Upper lobe of left lung (tissue), 6 donors: ENCODE results near the gene ADARB1. TPM values are rescaled to one million over a fixed set of nuclear protein-coding genes. Genes with fewer than 3 reads are reported as not detected.

Experiments
- ATAC-seq, 2 donors: fragments of 200-7000 bp; cut with Tn5 transposase; one replicate each; pipeline ENCODE4 v1.9.1; 2022; ENCODE audit warnings: mild to moderate bottlenecking in 2 of 2, moderate library complexity in 2 of 2; ENCODE audit not compliant: low FRiP score in 2 of 2
- DNase-seq, 2 donors: peaks; one replicate each; pipeline ENCODE4 v3.0.0-alpha.2; 2019 to 2020
- H3K27ac ChIP-seq, 4 donors: fragments of 200-600 bp; sonication (generic); one replicate each; pipeline ENCODE4 v1.5.1; 2016 to 2019
- H3K27me3 ChIP-seq, 4 donors: fragments of 200-600 bp; sonication (generic); one replicate each; pipeline ENCODE4 v1.5.1; 2017 to 2019
- H3K36me3 ChIP-seq, 4 donors: fragments of 200-600 bp; sonication (generic); one replicate each; pipeline ENCODE4 v1.5.1; 2016 to 2019
- H3K4me1 ChIP-seq, 4 donors: fragments of 200-600 bp; sonication (generic); one replicate each; pipeline ENCODE4 v1.5.1; 2018 to 2019
- H3K4me3 ChIP-seq, 4 donors: fragments of 200-600 bp; sonication (generic); one replicate each; pipeline ENCODE4 v1.5.1; 2017 to 2019; ENCODE audit warnings: mild to moderate bottlenecking in 2 of 4, moderate library complexity in 1 of 4
- H3K9me3 ChIP-seq, 4 donors: fragments of 200-600 bp; sonication (generic); one replicate each; pipeline ENCODE4 v1.5.1; 2018 to 2019
- EP300 ChIP-seq, 4 donors: sonication (generic); formaldehyde crosslinking; IDR thresholded peaks; one replicate each; pipeline ENCODE4 v1.5.1; 2017; ENCODE audit warnings: antibody characterized with exemption in 4 of 4, control low read depth in 2 of 4
- POLR2A ChIP-seq, 4 donors: fragments of 450-650 bp; IDR thresholded peaks; one replicate each; pipeline ENCODE4 v1.5.1; 2016 to 2017; ENCODE audit warnings: antibody characterized with exemption in 4 of 4, mild to moderate bottlenecking in 2 of 4
- POLR2AphosphoS5 ChIP-seq, 2 donors: sonication (generic); formaldehyde crosslinking; IDR thresholded peaks; one replicate each; pipeline ENCODE4 v1.5.1; 2017; ENCODE audit warnings: antibody characterized with exemption in 2 of 2
- WGBS, 2 donors: methylation state at CpG; one replicate each; pipeline ENCODE4 v1.1.5; 2017 to 2018; 5-methylcytosine and 5-hydroxymethylcytosine counted together
- total RNA-seq, 6 donors: library from RNA; depleted of rRNA in 4 of 6; stranded (reverse); fragments of >200 nt in 4 of 6; gene quantifications; one replicate each; pipeline versions ENCODE4 v1.1.0 to v1.2.1, GENCODE V29; 2016 to 2021
- TF ChIP-seq, protein P1 (sequence below), 6 experiments: fragments of 450-650 bp in 4 of 6; fragments of 200-600 bp in 2 of 6; sonication (generic) in 2 of 6; IDR thresholded peaks; one replicate each; pipeline ENCODE4 v1.5.1; 2016 to 2019; ENCODE audit warnings: antibody characterized with exemption in 6 of 6
- donor health status: DM: no; HTN: no; CAD: no; lungs with moderate emphysema.
- donor health status: DM: no; HTN: yes; CAD: no; lungs with severe emphysema.

ADARB1 gene
- total RNA-seq, 6 donors from 2014 or later: 26.5 to 94.3 (median 42.4) TPM

DNA sequence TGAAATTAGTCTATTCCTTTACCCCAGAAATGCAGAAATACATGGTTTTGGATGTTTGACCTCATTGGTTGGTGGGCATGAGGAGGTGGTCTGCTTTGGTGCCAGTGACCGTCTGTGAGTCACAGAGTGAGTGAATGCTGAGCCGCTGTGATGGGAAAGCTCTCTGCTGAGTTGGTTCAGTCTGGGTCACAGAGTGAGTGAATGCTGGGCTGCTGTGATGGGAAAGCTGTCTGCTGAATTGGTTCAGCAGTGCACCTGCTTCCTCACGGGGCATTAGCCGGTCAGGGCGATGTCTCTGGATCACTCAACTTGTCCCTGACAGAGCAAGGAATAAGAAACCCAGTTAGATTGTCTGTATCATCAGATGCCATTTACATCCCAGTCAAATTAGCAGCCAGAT is 40.8 kb downstream of the ADARB1 start:
- Histone ChIP-seq H3K9me3 (no peaks in the 10 kb centered on the region), H3K4me1 (peaks cover 32 to 51% (median 42%) of the 10 kb centered on the region in 4 donors), H3K27me3 (no peaks in the 10 kb centered on the region), H3K4me3 (no peak overlapping the region), H3K27ac (no peak overlapping the region), H3K36me3 (peaks cover 0 to 4% (median 1%) of the 10 kb centered on the region in 4 donors)
- ATAC-seq: no peak
- 88 to 92% methylated on average over 5 of the region's 5 CpGs for WGBS, 2 donors
- no peak for DNase-seq
- TF ChIP-seq POLR2A (IDR thresholded peaks at IDR 0.05): no peak
- TF ChIP-seq EP300 (IDR thresholded peaks at IDR 0.05): no peak
- no peak for TF ChIP-seq POLR2AphosphoS5 (IDR thresholded peaks at IDR 0.05)
- TF ChIP-seq, protein P1, sequence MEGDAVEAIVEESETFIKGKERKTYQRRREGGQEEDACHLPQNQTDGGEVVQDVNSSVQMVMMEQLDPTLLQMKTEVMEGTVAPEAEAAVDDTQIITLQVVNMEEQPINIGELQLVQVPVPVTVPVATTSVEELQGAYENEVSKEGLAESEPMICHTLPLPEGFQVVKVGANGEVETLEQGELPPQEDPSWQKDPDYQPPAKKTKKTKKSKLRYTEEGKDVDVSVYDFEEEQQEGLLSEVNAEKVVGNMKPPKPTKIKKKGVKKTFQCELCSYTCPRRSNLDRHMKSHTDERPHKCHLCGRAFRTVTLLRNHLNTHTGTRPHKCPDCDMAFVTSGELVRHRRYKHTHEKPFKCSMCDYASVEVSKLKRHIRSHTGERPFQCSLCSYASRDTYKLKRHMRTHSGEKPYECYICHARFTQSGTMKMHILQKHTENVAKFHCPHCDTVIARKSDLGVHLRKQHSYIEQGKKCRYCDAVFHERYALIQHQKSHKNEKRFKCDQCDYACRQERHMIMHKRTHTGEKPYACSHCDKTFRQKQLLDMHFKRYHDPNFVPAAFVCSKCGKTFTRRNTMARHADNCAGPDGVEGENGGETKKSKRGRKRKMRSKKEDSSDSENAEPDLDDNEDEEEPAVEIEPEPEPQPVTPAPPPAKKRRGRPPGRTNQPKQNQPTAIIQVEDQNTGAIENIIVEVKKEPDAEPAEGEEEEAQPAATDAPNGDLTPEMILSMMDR (IDR thresholded peaks at IDR 0.05): no peak

DNA sequence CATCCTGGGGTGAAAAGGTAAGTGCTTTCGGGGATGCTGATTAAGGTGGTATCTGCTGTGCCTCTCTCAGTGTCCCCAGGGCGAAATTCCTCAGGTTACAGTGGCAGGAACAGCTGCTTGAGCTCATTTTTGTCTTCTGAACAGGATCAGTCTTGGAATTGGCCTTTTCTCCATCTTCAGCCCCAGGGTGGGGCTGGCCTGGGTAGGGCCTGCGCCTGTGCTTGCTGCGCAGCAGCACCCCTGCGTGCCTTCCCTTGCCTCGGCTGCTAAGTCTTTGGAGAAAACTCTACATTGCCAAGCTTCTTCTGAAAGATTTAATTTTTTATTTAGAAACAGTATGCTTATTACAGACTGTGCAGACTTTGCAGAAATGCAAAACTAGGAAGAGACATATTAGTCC is 41.7 kb downstream of the ADARB1 start:
- TF ChIP-seq POLR2A (IDR thresholded peaks at IDR 0.05): no peak
- TF ChIP-seq, protein P1 (IDR thresholded peaks at IDR 0.05): no peak
- TF ChIP-seq EP300 (IDR thresholded peaks at IDR 0.05): no peak
- no peak overlapping the region for H3K27ac ChIP-seq
- WGBS, 2 donors: 91 to 95% methylated on average over 6 of the region's 6 CpGs
- no peak for ATAC-seq
- peaks cover 24 to 42% (median 33%) of the 10 kb centered on the region in 4 donors for H3K4me1 ChIP-seq
- no peak for DNase-seq
- H3K4me3 ChIP-seq: no peak overlapping the region
- H3K9me3 ChIP-seq: no peaks in the 10 kb centered on the region
- no peaks in the 10 kb centered on the region for H3K27me3 ChIP-seq
- H3K36me3 ChIP-seq: peaks cover 0 to 10% (median 1%) of the 10 kb centered on the region in 4 donors

- no peak overlapping the region for H3K4me3 ChIP-seq
- H3K9me3 ChIP-seq: no peaks in the 10 kb centered on the region
- no peak for DNase-seq
- peaks cover 12 to 29% (median 21%) of the 10 kb centered on the region in 4 donors for H3K4me1 ChIP-seq
- H3K27me3 ChIP-seq: no peaks in the 10 kb centered on the region
- TF ChIP-seq EP300 (IDR thresholded peaks at IDR 0.05) (no peak), POLR2A (IDR thresholded peaks at IDR 0.05) (no peak)
- 95 to 98% methylated on average over 6 of the region's 6 CpGs for WGBS, 2 donors
- no peak overlapping the region for H3K27ac ChIP-seq
- H3K36me3 ChIP-seq: peaks cover 0 to 10% (median 1%) of the 10 kb centered on the region in 4 donors
- ATAC-seq: no peak
These were observed 42.9 kb downstream of the ADARB1 start for GRCh38 chr21:45117314-45117713.

DNA sequence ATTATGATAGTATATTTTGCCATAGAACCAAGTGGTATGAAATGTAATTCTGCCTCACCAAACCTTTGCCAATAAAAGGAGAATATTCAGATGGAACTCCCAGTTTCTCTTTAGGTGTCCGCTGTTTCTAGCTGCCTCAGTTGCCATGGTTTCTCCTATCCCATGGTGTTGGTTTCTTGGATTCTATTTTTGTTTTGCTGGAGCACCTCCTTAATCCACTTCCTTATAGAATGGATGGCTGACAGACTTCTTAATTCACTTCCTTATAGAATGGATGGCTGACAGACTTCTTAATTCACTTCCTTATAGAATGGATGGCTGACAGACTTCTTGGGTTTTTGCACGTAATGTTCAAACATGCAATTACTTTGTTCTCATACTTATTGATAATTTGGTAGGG is 43.7 kb downstream of the ADARB1 start:
- no peaks in the 10 kb centered on the region for H3K27me3 ChIP-seq
- TF ChIP-seq EP300 (IDR thresholded peaks at IDR 0.05) (no peak), POLR2AphosphoS5 (IDR thresholded peaks at IDR 0.05) (no peak), POLR2A (IDR thresholded peaks at IDR 0.05) (no peak)
- TF ChIP-seq, protein P1 (IDR thresholded peaks at IDR 0.05): no peak

GRCh38 chr21:45119812-45120211 is 45.4 kb downstream of the ADARB1 start:
- no peak for ATAC-seq
- Histone ChIP-seq H3K9me3 (no peaks in the 10 kb centered on the region), H3K27me3 (no peaks in the 10 kb centered on the region), H3K4me1 (peaks cover 1 to 15% (median 6%) of the 10 kb centered on the region in 4 donors), H3K36me3 (peaks cover 0 to 10% (median 1%) of the 10 kb centered on the region in 4 donors), H3K4me3 (no peak overlapping the region), H3K27ac (no peak overlapping the region)
- 94% methylated on average over 7 of the region's 7 CpGs for WGBS, 2 donors
- no peak for TF ChIP-seq POLR2A (IDR thresholded peaks at IDR 0.05)
- no peak for TF ChIP-seq EP300 (IDR thresholded peaks at IDR 0.05)
- TF ChIP-seq, protein P1 (IDR thresholded peaks at IDR 0.05): no peak
- no peak for TF ChIP-seq POLR2AphosphoS5 (IDR thresholded peaks at IDR 0.05)
- no peak for DNase-seq

More for the DNA sequence above, 43.7 kb downstream of the ADARB1 start:
- peaks cover 10 to 25% (median 17%) of the 10 kb centered on the region in 4 donors for H3K4me1 ChIP-seq
- H3K9me3 ChIP-seq: no peaks in the 10 kb centered on the region
- ATAC-seq (no peak), DNase-seq (no peak)
- WGBS, 2 donors: 95 to 96% methylated on average over 2 of the region's 2 CpGs
- no peak overlapping the region for H3K27ac ChIP-seq
- peaks cover 0 to 10% (median 1%) of the 10 kb centered on the region in 4 donors for H3K36me3 ChIP-seq
- no peak overlapping the region for H3K4me3 ChIP-seq
